H1 (cell line): ENCODE data around the gene HTR6. TPM values are rescaled to one million over a fixed set of nuclear protein-coding genes. Genes with fewer than 3 reads are reported as not detected.

Experiments used
- ASH2L ChIP-seq: fragments of 200-600, 300-600 bp; sonication (generic); IDR thresholded peaks from one replicate; pipeline ENCODE4 v1.7.1; 2017; ENCODE audit warnings: low read length
- BACH1 ChIP-seq: IDR thresholded peaks from 2 replicates; pipeline ENCODE4 v1.6.1; 2012; ENCODE audit warnings: low read length, improper control_type of control experiment
- CTCF ChIP-seq, 3 experiments: IDR thresholded peaks; 1 replicate in 2 of 3; 2 replicates in 1 of 3; pipeline versions ENCODE4 v1.5.1 to v1.6.1; 2011; ENCODE audit warnings: low read length in 3 of 3, mild to moderate bottlenecking in 3 of 3, inconsistent platforms in 2 of 3, low read depth in 1 of 3, moderate library complexity in 1 of 3; ENCODE audit not compliant: insufficient read depth in 1 of 3; ENCODE audit errors: control extremely low read depth in 1 of 3
- HDAC2 ChIP-seq, 2 experiments: fragments of 300-600 bp in 1 of 2; sonication (generic) in 1 of 2; IDR thresholded peaks; 2 replicates each; pipeline ENCODE4 v1.6.1; 2011 to 2012; ENCODE audit warnings: low read depth in 2 of 2, low read length in 2 of 2, mild to moderate bottlenecking in 2 of 2, moderate library complexity in 2 of 2, borderline replicate concordance in 1 of 2, inconsistent platforms in 1 of 2
- SAP30 ChIP-seq: fragments of 300-600 bp; sonication (generic); IDR thresholded peaks from 2 replicates; pipeline ENCODE4 v1.7.1; 2012; ENCODE audit warnings: low read length, moderate library complexity, mild to moderate bottlenecking, inconsistent platforms; ENCODE audit not compliant: insufficient read depth, insufficient replicate concordance
- polyA plus RNA-seq, 7 experiments: library from polyadenylated mRNA; depleted of rRNA in 3 of 7; stranded (reverse) in 5 of 7; unstranded in 2 of 7; fragments of >200 nt in 5 of 7; fragments of 200-250 nt in 2 of 7; gene quantifications; 1 replicate in 5 of 7; 2 replicates in 1 of 7; 4 replicates in 1 of 7; pipeline versions ENCODE4 v1.2.1 to v1.2.3, GENCODE V29; 2011 to 2013; ENCODE audit warnings: missing spikeins in 2 of 7, mixed read lengths in 2 of 7
- total RNA-seq: library from RNA; stranded (reverse); fragmentation: NEBNext Ultra II Directional; extraction: Animal tissue kit (Norgen Biotek cat#: 25700); gene quantifications from 2 replicates; pipeline ENCODE4 v1.2.1, GENCODE V29; 2021

The HTR6 gene
- total and polyA plus RNA-seq, 2 of the 8 experiments (the other 6 are each of a cell fraction or from before 2014, with no cell fraction given): 0.76 to 0.95 TPM

- no peak for TF ChIP-seq CTCF (IDR thresholded peaks at IDR 0.05; ENCODE audit: control extremely low read depth in 1 of 3, insufficient read depth in 1 of 3, low read depth in 1 of 3, low read length in 3 of 3)
- no peak for TF ChIP-seq SAP30
- no peak for TF ChIP-seq HDAC2 (IDR thresholded peaks at IDR 0.05; ENCODE audit: borderline replicate concordance in 1 of 2, low read depth in 2 of 2, low read length in 2 of 2)
- TF ChIP-seq ASH2L: no peak
- no peak for TF ChIP-seq BACH1
Measured at GRCh38 chr1:19720973-19721372, 56.3 kb downstream of the HTR6 start (continued).
